NCI-H2171 treated with DMSO at 0.1 percent for 48 hours (cell line): ENCODE results near the gene NUP133.
"Not testable (repeated sequence)": the region's sequence is repeated elsewhere in the genome, so short reads cannot be mapped to it uniquely, and the experiment has no call there.

Experiments used
- DNase-seq: peaks from one replicate; lab custom pipeline; 2025; lab: John Stamatoyannopoulos, UW

Gene NUP133

DNA sequence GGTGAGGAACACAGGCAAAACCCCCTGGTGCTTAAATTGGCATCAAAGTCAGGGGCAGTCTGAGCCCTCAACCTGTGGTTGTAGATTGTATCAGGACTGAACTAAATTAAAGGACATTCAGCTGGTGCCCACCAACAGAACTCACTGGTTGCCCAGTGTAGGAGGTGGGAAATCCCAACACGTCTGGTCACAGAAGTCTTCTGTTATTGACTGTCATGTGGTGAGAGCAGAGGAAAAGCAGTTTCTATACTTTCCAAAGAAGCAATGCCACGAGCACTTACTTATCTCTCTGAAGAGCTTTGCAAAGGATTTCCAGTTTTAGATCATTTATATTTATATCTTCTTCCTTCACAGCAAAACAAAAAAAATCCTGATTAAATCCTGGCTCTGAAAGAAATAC lies 59.3 kb downstream of the NUP133 start:
- no peak for DNase-seq

DNA sequence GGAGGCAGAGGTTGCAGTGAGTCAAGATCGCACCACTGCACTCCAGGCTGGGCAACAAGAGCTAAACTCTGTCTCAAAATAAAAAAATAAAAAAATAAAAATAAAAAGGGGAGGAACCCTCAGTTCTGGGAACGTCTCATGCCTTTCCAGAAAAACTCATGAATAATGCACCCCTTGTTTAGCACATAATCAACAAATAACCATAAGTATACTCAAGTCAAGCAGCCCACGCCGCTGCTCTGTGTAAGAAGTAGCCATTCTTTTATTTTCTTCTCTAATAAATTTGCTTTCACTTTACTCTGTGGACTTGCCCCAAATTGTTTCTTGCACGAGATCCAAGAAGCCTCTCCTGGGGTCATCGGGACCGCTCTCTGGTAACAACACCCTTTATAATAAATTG lies 59.8 kb downstream of the NUP133 start:
- no peak for DNase-seq

DNA sequence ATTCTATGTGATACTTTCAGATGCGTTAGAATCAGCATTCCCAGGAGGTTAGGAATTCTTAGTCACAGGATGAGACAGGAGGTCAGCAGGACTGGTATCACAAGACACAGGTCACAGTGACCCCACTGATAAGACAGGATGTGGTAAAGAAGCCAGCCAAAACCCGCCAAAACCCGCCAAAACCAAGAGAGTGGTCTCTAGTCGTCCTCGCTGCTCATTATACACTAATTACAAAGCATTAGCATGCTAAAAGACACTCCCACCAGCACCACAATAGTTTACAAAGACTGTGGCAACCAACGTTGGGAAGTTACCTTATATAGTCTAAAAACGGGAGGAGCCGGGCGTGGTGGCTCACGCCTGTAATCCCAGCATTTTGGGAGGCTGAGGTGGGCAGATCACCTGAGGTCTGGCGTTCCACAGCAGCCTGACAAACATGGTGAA lies 60.3 kb downstream of the NUP133 start:
- no peak for DNase-seq

DNA sequence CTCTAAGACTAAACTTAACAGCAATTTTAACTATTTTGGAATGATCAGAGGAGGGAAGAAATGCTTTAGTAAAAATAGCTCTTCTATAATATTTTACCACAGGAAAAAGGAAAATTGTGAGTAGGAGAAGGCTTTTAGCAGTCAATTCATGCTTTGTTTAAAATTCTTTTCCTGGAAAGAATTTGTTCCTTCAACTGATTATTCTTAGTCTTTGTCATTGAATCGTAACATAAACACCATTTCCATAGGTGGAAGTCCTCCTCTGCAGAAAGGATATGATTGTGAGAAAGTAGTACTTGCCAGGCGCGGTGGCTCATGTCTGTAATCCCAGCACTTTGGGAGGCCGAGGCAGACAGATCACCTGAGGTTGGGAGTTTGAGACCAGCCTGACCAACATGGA lies 62.3 kb downstream of the NUP133 start:
- DNase-seq: no peak

DNA sequence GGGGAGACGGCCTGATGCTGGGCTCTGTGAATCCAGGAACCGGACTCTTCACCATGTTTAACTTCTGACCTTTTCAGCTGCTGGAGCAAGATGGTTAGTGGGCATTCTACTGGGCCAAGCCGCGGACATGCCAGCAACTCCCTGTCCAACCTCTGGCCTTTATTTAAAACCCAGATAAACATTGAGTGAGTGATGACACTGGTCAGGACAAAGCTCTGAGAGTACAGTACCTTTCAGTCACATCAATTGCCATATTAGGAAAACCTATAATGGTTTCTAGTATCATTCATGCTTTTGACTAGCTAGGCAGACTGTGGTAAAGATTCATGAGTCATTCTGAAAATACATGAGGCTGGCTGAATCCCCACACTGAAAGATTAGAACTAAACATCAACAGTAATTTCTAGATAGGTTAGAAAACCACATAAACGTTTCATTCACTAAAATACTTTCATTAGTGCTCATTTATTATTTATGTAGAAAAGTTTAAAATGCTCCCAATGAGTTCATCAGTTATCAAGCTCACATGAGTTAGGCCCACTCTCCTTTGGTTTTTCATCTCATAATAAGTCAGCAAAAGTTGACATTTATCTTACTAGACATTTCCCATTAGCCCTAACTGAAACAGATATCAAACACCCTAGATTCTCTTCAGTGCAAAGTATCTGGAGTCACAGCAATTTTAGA lies 67.1 kb downstream of the NUP133 start:
- DNase-seq: no peak

DNA sequence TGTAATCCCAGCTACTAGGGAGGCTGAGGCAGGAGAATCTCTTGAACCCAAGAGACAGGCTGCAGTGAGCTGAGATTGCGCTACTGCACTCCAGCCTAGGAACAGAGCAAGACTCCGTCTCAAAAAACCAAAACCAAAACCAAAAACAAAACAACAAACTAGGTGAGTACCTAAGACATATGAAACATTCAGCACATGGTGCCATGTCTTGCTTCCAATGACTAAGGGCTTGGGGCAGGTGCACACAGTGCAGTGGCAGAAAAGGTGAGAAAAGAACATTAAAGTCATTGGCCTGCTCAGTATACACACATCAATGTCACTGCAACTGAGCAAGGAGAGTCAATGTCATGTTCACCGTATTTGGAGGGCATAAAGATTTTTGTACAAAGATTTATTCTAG lies 70.1 kb downstream of the NUP133 start:
- DNase-seq: no peak

DNA sequence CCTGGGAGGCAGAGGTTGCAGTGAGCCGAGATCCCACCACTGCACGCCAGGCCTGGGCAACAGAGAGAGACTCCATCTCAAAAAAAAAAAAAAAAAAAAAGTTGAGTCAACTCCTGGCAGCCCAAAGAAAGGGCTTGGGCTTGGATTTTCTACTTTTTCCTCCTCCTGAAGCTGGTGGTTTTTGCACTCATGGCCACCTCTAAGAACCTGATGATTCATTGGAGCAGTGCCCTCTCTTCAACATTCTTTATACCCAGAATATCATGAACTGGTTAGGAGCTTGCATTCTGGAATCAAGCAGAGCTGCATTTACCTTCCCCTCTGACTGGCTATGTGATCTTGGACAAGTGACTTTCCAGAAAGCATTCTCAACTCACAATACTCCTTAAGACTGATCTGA lies 70.7 kb downstream of the NUP133 start:
- DNase-seq: no peak

DNA sequence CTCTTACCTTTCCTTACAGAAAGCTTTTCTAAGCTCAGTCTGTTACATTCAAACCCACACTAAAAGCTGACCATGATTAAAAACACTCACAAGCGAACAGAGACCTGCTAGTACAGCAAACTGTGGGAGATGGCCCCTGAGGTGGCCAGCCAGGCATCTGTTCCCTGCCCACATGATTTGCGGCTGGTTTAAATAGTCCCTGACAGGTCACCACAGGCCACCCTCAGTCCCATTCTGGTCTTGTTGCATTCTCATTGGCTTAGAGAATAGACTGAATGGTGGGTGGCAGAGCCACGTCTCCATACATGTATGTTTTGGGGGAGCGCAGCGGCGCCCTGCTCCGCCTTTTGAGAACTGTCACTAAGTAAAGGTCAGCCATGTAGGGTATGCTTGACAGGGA lies 71.9 kb downstream of the NUP133 start:
- DNase-seq: no peak

DNA sequence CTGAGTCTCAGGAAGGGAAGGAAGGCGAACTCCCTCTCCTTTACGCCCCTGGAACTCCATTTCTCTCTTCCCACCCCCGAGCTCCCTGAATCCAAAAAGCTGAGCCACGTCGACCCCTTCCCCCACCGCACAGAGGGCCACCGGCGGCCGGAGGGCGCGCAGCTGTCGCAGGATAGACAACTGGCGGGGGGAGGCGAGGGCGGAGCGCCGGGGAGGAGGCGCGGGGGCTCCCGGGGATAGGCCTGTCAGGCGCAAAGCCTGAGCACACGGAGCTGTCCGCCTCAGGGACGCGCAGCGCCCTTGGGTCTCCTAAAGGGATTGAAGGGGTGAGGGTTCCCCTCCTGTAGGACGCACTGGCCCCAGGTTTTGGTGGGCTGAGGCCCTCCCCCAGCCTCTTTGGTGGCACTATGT lies 73.5 kb downstream of the NUP133 start:
- no peak for DNase-seq

DNA sequence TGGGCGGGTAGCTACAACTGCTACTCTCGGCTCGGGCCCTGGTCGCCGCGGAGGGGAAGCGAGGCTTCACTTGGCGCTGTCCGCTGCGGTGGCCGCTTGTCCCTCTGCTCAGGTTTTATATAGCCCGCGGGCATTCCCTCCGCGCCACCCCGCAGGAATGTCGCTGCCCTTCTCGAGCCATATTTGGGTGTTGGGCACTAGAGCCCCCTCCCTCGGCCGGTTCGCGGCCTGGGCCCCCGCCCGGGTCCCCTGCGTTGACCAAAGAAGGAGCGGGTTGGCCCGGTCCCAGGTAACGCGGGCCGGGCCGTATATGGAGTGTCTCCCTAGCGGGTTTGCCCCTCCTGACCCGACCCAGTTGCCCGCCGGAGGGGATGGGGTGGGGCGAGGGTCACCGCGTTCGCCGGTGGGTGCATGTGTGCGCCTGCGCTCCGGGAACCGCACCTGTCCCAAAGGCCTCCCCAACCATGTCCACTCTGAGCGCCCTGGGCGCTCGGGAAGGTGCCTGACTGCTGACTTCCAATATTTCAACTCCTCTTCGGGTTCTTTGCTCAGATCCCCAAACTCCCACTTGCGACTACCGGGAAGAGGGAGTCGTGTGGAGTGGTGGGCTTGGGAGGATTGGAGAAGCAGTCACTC lies 74.0 kb downstream of the NUP133 start, which contains the start of gene ACTA1:
ACTA1 (minus strand) TSS at position 90 of the 636 bp plus-strand sequence. CDS start 979 bp downstream, outside the sequence.
- no peak for DNase-seq

DNA sequence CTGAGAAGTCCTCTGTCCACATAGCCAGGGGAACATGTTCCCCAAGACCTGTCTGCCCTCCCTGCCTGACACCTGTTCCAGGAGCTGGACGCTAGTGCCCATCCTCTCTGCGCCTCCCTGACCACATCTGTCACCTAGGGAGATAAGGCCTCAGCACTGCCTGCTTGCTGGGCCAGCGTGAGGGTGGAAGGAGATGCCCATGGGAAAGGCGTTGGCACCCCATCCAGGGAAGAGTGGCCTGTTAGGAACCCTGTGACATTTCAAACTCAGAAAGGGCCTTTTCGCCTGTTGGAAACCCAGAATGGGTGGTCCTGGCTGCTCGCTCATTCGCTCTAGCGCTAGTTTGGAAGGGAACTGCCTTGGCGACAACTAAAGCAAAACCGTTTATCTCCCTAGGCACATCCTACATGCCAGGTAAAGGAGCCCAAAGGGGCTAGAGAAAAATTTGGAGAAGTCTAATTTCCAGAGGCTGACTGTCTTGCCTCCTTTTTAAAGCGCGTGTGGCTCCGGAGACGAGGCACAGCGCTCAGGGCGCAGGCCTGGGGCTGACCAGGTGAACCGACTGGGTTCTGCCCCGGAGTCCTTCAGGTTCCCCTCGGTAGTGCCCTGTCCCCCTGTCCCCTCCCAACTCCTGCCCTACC lies 74.7 kb downstream of the NUP133 start:
- DNase-seq: no peak

DNA sequence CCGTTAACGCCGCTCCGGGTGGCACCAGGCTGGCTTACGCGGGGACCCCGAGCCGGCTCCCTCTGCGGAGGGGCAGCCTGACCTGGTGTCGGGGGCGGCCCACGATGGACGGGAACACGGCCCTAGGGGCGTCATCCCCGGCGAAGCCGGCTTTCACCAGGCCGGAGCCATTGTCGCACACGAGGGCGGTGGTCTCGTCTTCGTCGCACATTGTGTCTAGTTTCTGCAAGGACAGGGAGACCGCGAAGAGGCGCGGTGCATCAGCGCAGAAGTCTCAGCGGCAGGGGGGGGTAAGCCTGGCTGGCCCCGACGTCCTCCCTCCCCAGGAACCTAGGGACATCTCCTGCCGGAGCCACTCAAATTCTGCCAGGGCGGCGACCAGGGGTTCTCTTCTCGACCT lies 75.2 kb downstream of the NUP133 start:
- DNase-seq: no peak

DNA sequence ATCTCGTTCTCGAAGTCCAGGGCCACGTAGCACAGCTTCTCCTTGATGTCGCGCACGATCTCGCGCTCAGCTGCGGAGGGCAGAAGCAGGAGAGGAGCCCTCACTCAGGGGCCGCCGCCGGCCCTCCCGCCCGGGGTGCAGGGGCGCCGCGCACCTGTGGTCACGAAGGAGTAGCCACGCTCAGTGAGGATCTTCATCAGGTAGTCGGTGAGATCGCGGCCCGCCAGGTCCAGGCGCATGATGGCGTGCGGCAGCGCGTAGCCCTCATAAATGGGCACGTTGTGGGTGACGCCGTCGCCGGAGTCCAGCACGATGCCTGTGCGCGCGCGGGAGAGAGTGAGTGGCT lies 76.1 kb downstream of the NUP133 start:
- DNase-seq: no peak

DNA sequence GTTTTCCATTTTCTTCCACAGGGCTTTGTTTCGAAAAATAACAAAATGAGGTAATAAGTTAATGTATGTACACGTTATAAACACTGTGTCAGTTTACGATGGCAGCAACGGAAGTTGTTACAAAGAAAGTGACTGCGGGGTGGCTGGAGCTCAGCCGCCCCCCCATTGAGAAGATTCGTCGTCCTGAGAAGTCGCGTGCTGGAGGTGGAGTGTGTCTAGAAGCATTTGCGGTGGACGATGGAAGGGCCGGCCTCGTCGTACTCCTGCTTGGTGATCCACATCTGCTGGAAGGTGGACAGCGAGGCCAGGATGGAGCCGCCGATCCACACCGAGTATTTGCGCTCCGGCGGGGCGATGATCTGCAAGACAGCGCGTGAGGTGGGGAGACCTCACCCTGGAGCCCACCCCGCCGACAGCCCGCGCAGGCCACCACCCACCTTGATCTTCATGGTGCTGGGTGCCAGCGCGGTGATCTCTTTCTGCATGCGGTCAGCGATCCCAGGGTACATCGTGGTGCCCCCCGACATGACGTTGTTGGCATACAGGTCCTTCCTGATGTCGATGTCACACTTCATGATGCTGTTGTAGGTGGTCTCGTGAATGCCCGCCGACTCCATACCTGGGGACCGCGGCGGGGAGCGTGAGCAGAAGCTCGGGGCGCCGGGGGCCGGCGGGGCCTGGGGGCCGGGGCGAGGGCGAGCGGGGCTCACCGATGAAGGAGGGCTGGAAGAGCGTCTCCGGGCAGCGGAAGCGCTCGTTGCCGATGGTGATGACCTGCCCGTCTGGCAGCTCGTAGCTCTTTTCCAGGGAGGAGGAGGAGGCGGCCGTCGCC lies 76.6 kb downstream of the NUP133 start:
- DNase-seq: no peak

DNA sequence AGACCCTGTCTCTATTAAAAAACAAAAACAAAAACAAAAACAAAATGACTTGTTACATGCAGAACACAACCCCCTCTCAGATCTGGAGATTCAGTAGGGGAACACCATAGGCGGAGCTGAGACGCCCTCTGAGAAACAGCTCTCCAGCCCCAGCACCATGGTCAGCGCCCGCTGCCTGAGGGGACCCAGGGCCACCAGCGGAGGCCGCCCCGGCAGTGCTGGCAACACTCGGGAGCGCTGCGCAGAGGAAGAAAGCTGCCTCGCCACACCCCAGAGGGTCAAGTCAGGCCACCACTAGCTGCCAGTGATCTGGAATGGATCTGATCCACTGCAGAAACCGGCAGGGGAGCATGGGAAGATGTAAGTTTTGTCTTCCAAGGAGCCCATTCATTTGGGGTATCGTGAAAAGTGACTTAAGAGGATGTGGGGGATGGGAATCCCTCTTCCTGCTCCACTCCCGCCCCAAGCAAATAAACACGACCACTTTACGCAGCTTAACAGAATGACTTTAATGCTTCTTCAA lies 77.3 kb downstream of the NUP133 start:
- no peak for DNase-seq

DNA sequence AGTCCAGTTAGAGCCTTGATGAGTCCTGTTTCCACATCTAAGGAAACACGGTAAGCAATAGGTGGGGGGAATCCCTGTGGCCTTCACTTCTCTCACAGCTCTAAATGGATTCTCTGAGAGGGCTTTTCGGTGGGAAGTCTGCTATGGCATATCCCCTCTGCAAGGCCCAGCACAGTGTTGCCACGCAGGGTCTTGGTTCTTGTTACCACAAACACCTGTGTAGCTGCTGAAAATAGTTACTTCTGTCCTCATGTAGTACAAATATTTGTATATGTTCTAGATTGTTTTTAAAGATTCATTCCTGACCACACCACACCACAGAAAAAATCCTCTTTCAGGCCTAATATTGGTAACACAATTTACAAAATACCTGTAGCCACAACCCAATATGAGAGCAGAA lies 79.9 kb downstream of the NUP133 start:
- no peak for DNase-seq

DNA sequence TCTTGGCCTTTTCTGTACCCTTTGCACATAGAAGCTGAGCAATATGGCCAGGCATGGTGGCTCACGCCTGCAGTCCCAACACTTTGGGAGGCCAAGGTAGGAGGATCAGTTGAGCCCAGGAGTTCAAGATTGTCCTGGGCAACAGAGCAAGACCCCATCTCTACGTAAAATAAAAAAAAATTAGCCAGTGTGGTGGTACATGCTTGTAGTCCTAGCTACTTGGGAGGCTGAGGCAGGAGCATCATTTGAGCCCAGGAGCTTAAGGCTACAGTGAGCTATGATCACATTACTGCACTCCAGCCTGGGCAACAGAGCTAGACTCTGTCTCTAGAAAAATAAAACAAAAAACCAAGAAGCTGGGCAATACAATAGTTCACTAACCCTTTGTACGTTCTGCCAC lies 80.6 kb downstream of the NUP133 start:
- no peak for DNase-seq

DNA sequence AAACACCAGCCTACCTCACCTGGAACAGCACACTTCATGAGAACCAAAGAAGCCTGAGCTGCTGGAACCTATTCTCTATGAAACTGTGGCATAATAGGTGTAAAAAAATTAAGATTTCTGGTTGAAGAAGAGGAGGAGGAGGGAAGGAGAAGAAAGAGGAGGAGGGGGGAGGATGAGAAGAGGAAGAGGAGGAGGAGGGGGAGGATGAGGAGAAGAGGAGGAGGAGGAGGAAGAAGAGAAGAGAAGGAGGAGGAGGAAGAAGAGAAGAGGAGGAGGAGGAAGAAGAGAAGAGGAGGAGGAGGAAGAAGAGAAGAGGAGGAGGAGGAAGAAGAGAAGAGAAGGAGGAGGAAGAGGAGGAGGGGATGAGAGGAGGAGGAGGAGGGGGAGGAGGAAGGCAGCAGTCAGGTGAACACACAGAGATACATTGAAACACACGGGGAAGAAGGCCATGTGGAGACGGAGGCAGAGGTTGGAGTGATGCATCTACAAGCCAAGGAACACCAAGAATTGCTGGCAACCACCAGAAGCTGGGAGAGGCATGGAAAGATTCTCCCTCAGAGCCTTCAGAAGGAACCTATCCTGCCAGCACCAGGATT lies 82.5 kb downstream of the NUP133 start:
- no peak for DNase-seq

DNA sequence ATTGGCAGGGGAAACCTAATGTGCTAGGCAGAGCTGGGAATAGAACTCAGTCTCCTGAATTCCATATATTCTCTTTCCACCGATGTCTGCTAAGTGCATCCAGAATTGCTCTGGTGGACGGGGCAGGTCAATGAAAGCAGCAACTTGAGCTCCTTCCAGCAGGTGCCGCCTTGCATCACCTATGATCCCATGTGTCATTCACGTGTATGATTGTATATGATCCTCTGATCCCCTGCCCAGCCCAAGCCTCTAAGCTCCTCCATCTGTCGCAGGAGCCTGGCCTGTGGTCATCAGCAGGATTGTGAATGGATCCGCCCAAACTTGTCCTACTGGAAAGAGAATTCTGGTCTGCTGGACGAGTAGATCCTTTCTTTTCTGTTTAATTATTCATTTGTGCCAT lies 87.4 kb downstream of the NUP133 start:
- DNase-seq: peak; percentile 36

DNA sequence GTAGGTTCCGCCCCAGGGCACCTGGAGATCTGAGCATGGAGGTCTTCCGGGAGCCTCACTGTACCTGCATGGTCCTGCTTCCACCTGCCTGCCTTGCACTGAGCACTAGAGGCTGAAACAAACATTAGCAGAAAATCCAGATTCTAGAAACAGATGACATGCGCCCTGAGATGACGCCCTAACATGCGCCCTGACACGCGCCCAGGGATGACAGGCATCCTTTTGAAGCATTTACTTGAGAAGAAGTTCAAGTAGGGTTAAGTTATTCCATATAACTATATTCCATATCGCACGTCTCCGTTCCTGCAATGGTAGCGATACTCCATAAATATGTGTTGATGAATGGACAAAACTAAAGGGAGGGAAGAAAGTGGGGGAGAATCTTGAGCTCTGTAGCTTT lies 87.9 kb downstream of the NUP133 start:
- DNase-seq: no peak

DNA sequence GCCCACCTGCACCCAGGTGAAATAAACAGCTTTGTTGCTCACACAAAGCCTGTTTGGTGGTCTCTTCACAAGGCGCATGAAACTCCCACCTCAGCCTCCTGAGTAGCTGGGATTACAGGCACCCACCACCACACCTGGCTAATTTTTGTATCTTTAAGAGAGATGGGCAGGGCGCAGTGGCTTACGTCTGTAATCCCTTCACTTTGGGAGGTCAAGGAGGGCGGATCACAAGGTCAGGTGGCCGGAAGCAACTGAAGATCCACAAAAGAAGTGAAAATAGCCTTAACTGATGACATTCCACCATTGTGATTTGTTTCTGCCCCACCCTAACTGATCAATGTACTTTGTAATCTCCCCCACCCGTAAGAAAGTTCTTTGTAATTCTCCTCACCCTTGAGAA lies 89.6 kb downstream of the NUP133 start:
- not testable (repeated sequence) for DNase-seq

DNA sequence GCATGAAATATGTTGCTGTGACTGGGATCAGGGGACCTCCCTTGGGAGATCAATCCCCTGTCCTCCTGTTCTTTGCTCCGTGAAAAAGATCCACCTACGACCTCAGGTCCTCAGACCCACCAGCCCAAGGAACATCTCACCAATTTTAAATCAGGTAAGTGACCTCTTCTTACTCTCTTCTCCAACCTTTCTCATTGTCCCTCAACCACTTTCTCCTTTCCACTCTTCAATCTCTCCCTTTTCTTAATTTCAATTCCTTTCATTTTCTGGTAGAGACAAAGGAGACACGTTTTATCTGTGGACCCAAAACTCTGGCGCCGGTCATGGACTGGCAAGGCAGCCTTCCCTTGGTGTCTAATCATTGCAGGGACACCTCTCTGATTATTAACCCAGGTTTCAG lies 95.3 kb downstream of the NUP133 start:
- DNase-seq: not testable (repeated sequence)
